Ovary (tissue), 3 donors: ENCODE results near the gene STARD9.

Experiments used
- EP300 ChIP-seq: sonication (generic); formaldehyde crosslinking; IDR thresholded peaks from one replicate; pipeline ENCODE4 v1.6.1; 2017; ENCODE audit warnings: antibody characterized with exemption
- POLR2A ChIP-seq: fragments of 450-650 bp; IDR thresholded peaks from one replicate; pipeline ENCODE4 v1.6.1; 2017; ENCODE audit warnings: antibody characterized with exemption, mild to moderate bottlenecking, moderate library complexity
- TF ChIP-seq, protein P1 (sequence below), 3 donors: fragments of 450-650 bp in 2 of 3; fragments of 200-600 bp in 1 of 3; IDR thresholded peaks; one replicate each; pipeline versions ENCODE4 v1.5.1 to v1.8.0; 2016 to 2022; ENCODE audit warnings: antibody characterized with exemption in 3 of 3, mild to moderate bottlenecking in 1 of 3
- donor health status: DM: no; HTN: no; CAD: no.

GRCh38 chr15:42693942-42694341, 118.5 kb downstream of the STARD9 start:
- TF ChIP-seq, protein P1, sequence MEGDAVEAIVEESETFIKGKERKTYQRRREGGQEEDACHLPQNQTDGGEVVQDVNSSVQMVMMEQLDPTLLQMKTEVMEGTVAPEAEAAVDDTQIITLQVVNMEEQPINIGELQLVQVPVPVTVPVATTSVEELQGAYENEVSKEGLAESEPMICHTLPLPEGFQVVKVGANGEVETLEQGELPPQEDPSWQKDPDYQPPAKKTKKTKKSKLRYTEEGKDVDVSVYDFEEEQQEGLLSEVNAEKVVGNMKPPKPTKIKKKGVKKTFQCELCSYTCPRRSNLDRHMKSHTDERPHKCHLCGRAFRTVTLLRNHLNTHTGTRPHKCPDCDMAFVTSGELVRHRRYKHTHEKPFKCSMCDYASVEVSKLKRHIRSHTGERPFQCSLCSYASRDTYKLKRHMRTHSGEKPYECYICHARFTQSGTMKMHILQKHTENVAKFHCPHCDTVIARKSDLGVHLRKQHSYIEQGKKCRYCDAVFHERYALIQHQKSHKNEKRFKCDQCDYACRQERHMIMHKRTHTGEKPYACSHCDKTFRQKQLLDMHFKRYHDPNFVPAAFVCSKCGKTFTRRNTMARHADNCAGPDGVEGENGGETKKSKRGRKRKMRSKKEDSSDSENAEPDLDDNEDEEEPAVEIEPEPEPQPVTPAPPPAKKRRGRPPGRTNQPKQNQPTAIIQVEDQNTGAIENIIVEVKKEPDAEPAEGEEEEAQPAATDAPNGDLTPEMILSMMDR (IDR thresholded peaks at IDR 0.05), result no peak
- TF ChIP-seq POLR2A (no peak), EP300 (no peak)
